Measurements from ENCODE around the gene TRAM2.
A peak's percentile ranks its signal among the peaks of the same experiment; 100 is the strongest.

TRAM2 gene

GRCh38 chr6:52612336-52613054 is 35.6 kb upstream of the TRAM2 start:
- no peak for TF ChIP-seq CSRNP3 (CRISPR knock-in tag; IDR thresholded peaks at IDR 0.05)
- no peak; the same call in 1 of the 2 replicates for TF ChIP-seq SNAI2 (CRISPR knock-in tag; IDR thresholded peaks at IDR 0.05)
- TF ChIP-seq TSHZ2 (CRISPR knock-in tag; IDR thresholded peaks at IDR 0.05): peak; percentile 63; the same call in 1 of the 2 replicates
- peak; percentile 24; the same call in 1 of the 2 replicates for TF ChIP-seq ZNF70 (CRISPR knock-in tag; IDR thresholded peaks at IDR 0.05)
- TF ChIP-seq TCF4 (CRISPR knock-in tag; IDR thresholded peaks at IDR 0.05; ENCODE audit: borderline replicate concordance): peak; percentile 73; the same call in 1 of the 2 replicates
- ATAC-seq: peak; percentile 54

- ATAC-seq: no peak
Measured at GRCh38 chr6:52611833-52612232, 35.0 kb upstream of the TRAM2 start.

GRCh38 chr6:52610745-52611355 is 34.0 kb upstream of the TRAM2 start:
- TF ChIP-seq PATZ1 (CRISPR knock-in tag; IDR thresholded peaks at IDR 0.05; ENCODE audit: borderline replicate concordance): no peak
- TF ChIP-seq SNAI2 (CRISPR knock-in tag; IDR thresholded peaks at IDR 0.05): no peak
- TF ChIP-seq TCF4 (CRISPR knock-in tag; IDR thresholded peaks at IDR 0.05; ENCODE audit: borderline replicate concordance): no peak
- TF ChIP-seq ESRRG (CRISPR knock-in tag; IDR thresholded peaks at IDR 0.05): no peak
- no peak for TF ChIP-seq ZNF565 (CRISPR knock-in tag; conservative IDR thresholded peaks at IDR 0.05; ENCODE audit: low read depth)
- TF ChIP-seq CSDC2 (CRISPR knock-in tag; IDR thresholded peaks at IDR 0.05): no peak
- TF ChIP-seq ZFP30 (CRISPR knock-in tag; IDR thresholded peaks at IDR 0.05): no peak
- TF ChIP-seq CREB5 (CRISPR knock-in tag; IDR thresholded peaks at IDR 0.05; ENCODE audit: low read depth): no peak
- TF ChIP-seq TOX (CRISPR knock-in tag; IDR thresholded peaks at IDR 0.05; ENCODE audit: borderline replicate concordance): no peak
- no peak for TF ChIP-seq GLIS3 (CRISPR knock-in tag; IDR thresholded peaks at IDR 0.05)
- no peak for TF ChIP-seq ZFP3 (CRISPR knock-in tag; IDR thresholded peaks at IDR 0.05)
- ATAC-seq: peak; percentile 68

More at GRCh38 chr6:52611833-52612232, 35.0 kb upstream of the TRAM2 start:
- no peak for TF ChIP-seq BACH2 (CRISPR knock-in tag; IDR thresholded peaks at IDR 0.05; ENCODE audit: borderline replicate concordance)
- TF ChIP-seq ZC3H10 (CRISPR knock-in tag; IDR thresholded peaks at IDR 0.05): no peak
- TF ChIP-seq CREB5 (CRISPR knock-in tag; IDR thresholded peaks at IDR 0.05; ENCODE audit: low read depth): no peak
- no peak for TF ChIP-seq ARNTL (CRISPR knock-in tag; IDR thresholded peaks at IDR 0.05; ENCODE audit: borderline replicate concordance, low read depth)
- TF ChIP-seq PATZ1 (CRISPR knock-in tag; IDR thresholded peaks at IDR 0.05; ENCODE audit: borderline replicate concordance): no peak

All from SK-N-SH treated with all-trans-retinoic acid at 6 μM for 48 hours (cell line).